Measurements from ENCODE around the gene ZWILCH.
"Not testable (repeated sequence)": the region's sequence is repeated elsewhere in the genome, so short reads cannot be mapped to it uniquely, and the experiment has no call there.

The ZWILCH gene

GRCh38 chr15:66504563-66505429, at the start of gene ZWILCH, which contains the start of gene RPL4:
Gene ZWILCH, plus strand, starts transcription at chr15:66505326. Its CDS starts 13 bp downstream, at chr15:66505339.
Gene RPL4, minus strand, starts transcription at chr15:66504855. Its CDS starts 65 bp downstream, at chr15:66504790.
- no peak for DNase-seq

GRCh38 chr15:66456211-66456610, 48.9 kb upstream of the ZWILCH start:
- no peak for DNase-seq

- DNase-seq, result no peak
These were observed 45.1 kb upstream of the ZWILCH start for GRCh38 chr15:66459818-66460615.

GRCh38 chr15:66461294-66461693, 43.8 kb upstream of the ZWILCH start:
- not testable (repeated sequence) for DNase-seq

GRCh38 chr15:66461917-66462316, 43.2 kb upstream of the ZWILCH start:
- DNase-seq, result no peak

GRCh38 chr15:66462627-66463026, 42.5 kb upstream of the ZWILCH start:
- DNase-seq, result no peak

- not testable (repeated sequence) for DNase-seq
These were observed 39.8 kb upstream of the ZWILCH start for GRCh38 chr15:66465294-66465693.

GRCh38 chr15:66467162-66468040, 37.7 kb upstream of the ZWILCH start:
- DNase-seq, result not testable (repeated sequence)

GRCh38 chr15:66470825-66471224, 34.3 kb upstream of the ZWILCH start:
- not testable (repeated sequence) for DNase-seq

GRCh38 chr15:66472176-66472999, 32.7 kb upstream of the ZWILCH start:
- no peak for DNase-seq

- DNase-seq, result no peak
These were observed 31.0 kb upstream of the ZWILCH start for GRCh38 chr15:66474135-66474534.

GRCh38 chr15:66474963-66475362, 30.2 kb upstream of the ZWILCH start:
- no peak for DNase-seq

GRCh38 chr15:66476535-66476934, 28.6 kb upstream of the ZWILCH start:
- DNase-seq, result no peak

- no peak for DNase-seq
These were observed 28.1 kb upstream of the ZWILCH start for GRCh38 chr15:66477011-66477410.

GRCh38 chr15:66480267-66480666, 24.9 kb upstream of the ZWILCH start:
- no peak for DNase-seq

- no peak for DNase-seq
These were observed 23.8 kb upstream of the ZWILCH start for GRCh38 chr15:66481107-66481856.

- no peak for DNase-seq
These were observed 22.6 kb upstream of the ZWILCH start for GRCh38 chr15:66482539-66482938.

GRCh38 chr15:66483131-66483566, 22.0 kb upstream of the ZWILCH start:
- DNase-seq, result no peak

- DNase-seq, result no peak
These were observed 20.5 kb upstream of the ZWILCH start for GRCh38 chr15:66484539-66485112.

- DNase-seq, result no peak
These were observed 18.2 kb upstream of the ZWILCH start for GRCh38 chr15:66486887-66487286.

GRCh38 chr15:66488525-66488924, 16.6 kb upstream of the ZWILCH start:
- DNase-seq, result no peak
